Upper lobe of left lung (tissue), 6 donors: Measurements from ENCODE around the gene CNPY1. TPM values are rescaled to one million over a fixed set of nuclear protein-coding genes. Genes with fewer than 3 reads are reported as not detected.

Source experiments
- ATAC-seq, 2 donors: fragments of 200-7000 bp; cut with Tn5 transposase; one replicate each; pipeline ENCODE4 v1.9.1; 2022; ENCODE audit warnings: mild to moderate bottlenecking in 2 of 2, moderate library complexity in 2 of 2; ENCODE audit not compliant: low FRiP score in 2 of 2
- DNase-seq, 2 donors: peaks; one replicate each; pipeline ENCODE4 v3.0.0-alpha.2; 2019 to 2020
- H3K27ac ChIP-seq, 4 donors: fragments of 200-600 bp; sonication (generic); one replicate each; pipeline ENCODE4 v1.5.1; 2016 to 2019
- H3K27me3 ChIP-seq, 4 donors: fragments of 200-600 bp; sonication (generic); one replicate each; pipeline ENCODE4 v1.5.1; 2017 to 2019
- H3K36me3 ChIP-seq, 4 donors: fragments of 200-600 bp; sonication (generic); one replicate each; pipeline ENCODE4 v1.5.1; 2016 to 2019
- H3K4me1 ChIP-seq, 4 donors: fragments of 200-600 bp; sonication (generic); one replicate each; pipeline ENCODE4 v1.5.1; 2018 to 2019
- H3K4me3 ChIP-seq, 4 donors: fragments of 200-600 bp; sonication (generic); one replicate each; pipeline ENCODE4 v1.5.1; 2017 to 2019; ENCODE audit warnings: mild to moderate bottlenecking in 2 of 4, moderate library complexity in 1 of 4
- H3K9me3 ChIP-seq, 4 donors: fragments of 200-600 bp; sonication (generic); one replicate each; pipeline ENCODE4 v1.5.1; 2018 to 2019
- CTCF ChIP-seq, 6 experiments: fragments of 450-650 bp in 4 of 6; fragments of 200-600 bp in 2 of 6; sonication (generic) in 2 of 6; IDR thresholded peaks; one replicate each; pipeline ENCODE4 v1.5.1; 2016 to 2019; ENCODE audit warnings: antibody characterized with exemption in 6 of 6
- EP300 ChIP-seq, 4 donors: sonication (generic); formaldehyde crosslinking; IDR thresholded peaks; one replicate each; pipeline ENCODE4 v1.5.1; 2017; ENCODE audit warnings: antibody characterized with exemption in 4 of 4, control low read depth in 2 of 4
- POLR2A ChIP-seq, 4 donors: fragments of 450-650 bp; IDR thresholded peaks; one replicate each; pipeline ENCODE4 v1.5.1; 2016 to 2017; ENCODE audit warnings: antibody characterized with exemption in 4 of 4, mild to moderate bottlenecking in 2 of 4
- POLR2AphosphoS5 ChIP-seq, 2 donors: sonication (generic); formaldehyde crosslinking; IDR thresholded peaks; one replicate each; pipeline ENCODE4 v1.5.1; 2017; ENCODE audit warnings: antibody characterized with exemption in 2 of 2
- WGBS, 2 donors: methylation state at CpG; one replicate each; pipeline ENCODE4 v1.1.5; 2017 to 2018; 5-methylcytosine and 5-hydroxymethylcytosine counted together
- total RNA-seq, 6 donors: library from RNA; depleted of rRNA in 4 of 6; stranded (reverse); fragments of >200 nt in 4 of 6; gene quantifications; one replicate each; pipeline versions ENCODE4 v1.1.0 to v1.2.1, GENCODE V29; 2016 to 2021
- donor health status: DM: no; HTN: no; CAD: no; lungs with moderate emphysema.
- donor health status: DM: no; HTN: yes; CAD: no; lungs with severe emphysema.

Gene CNPY1
- total RNA-seq, 6 donors from 2014 or later = not detected

GRCh38 chr7:155584261-155584660, 37.9 kb upstream of the CNPY1 start:
- ATAC-seq (no peak), DNase-seq (no peak)
- Histone ChIP-seq H3K27me3 (no peaks in the 10 kb centered on the region), H3K9me3 (no peaks in the 10 kb centered on the region), H3K4me3 (no peak overlapping the region), H3K36me3 (no peaks in the 10 kb centered on the region), H3K27ac (no peak overlapping the region), H3K4me1 (peaks cover 0 to 11% (median 0%) of the 10 kb centered on the region in 4 donors)
- 84 to 94% methylated on average over 6 to 7 of the region's 7 CpGs for WGBS, 2 donors
- no peak for TF ChIP-seq EP300 (IDR thresholded peaks at IDR 0.05)
- no peak for TF ChIP-seq POLR2AphosphoS5 (IDR thresholded peaks at IDR 0.05)
- TF ChIP-seq POLR2A (IDR thresholded peaks at IDR 0.05) = no peak
- TF ChIP-seq CTCF (IDR thresholded peaks at IDR 0.05) = no peak

- no peaks in the 10 kb centered on the region for H3K36me3 ChIP-seq
- no peak overlapping the region for H3K4me3 ChIP-seq
- 70 to 89% methylated on average over 2 of the region's 3 CpGs for WGBS, 2 donors
- ATAC-seq = no peak
- no peaks in the 10 kb centered on the region for H3K9me3 ChIP-seq
- H3K27me3 ChIP-seq = no peaks in the 10 kb centered on the region
- no peak for DNase-seq
- TF ChIP-seq POLR2A (IDR thresholded peaks at IDR 0.05) = no peak
- no peak for TF ChIP-seq POLR2AphosphoS5 (IDR thresholded peaks at IDR 0.05)
- TF ChIP-seq EP300 (IDR thresholded peaks at IDR 0.05) = no peak
- no peak for TF ChIP-seq CTCF (IDR thresholded peaks at IDR 0.05)
- H3K4me1 ChIP-seq = peaks cover 0 to 11% (median 0%) of the 10 kb centered on the region in 4 donors
- no peak overlapping the region for H3K27ac ChIP-seq
Observed at GRCh38 chr7:155583636-155584035, 37.3 kb upstream of the CNPY1 start.

- no peak for TF ChIP-seq POLR2AphosphoS5 (IDR thresholded peaks at IDR 0.05)
- no peak for TF ChIP-seq POLR2A (IDR thresholded peaks at IDR 0.05)
- TF ChIP-seq EP300 (IDR thresholded peaks at IDR 0.05) = no peak
- TF ChIP-seq CTCF (IDR thresholded peaks at IDR 0.05) = no peak
- no peaks in the 10 kb centered on the region for H3K9me3 ChIP-seq
- ATAC-seq (no peak), DNase-seq (no peak)
- peaks cover 0 to 11% (median 0%) of the 10 kb centered on the region in 4 donors for H3K4me1 ChIP-seq
- H3K27ac ChIP-seq = no peak overlapping the region
- no peaks in the 10 kb centered on the region for H3K27me3 ChIP-seq
- H3K4me3 ChIP-seq = no peak overlapping the region
- 85 to 90% methylated on average over 8 to 9 of the region's 9 CpGs for WGBS, 2 donors
- no peaks in the 10 kb centered on the region for H3K36me3 ChIP-seq
Observed at GRCh38 chr7:155581954-155582353, 35.6 kb upstream of the CNPY1 start.

GRCh38 chr7:155581107-155581830, 34.9 kb upstream of the CNPY1 start:
- ATAC-seq (no peak), DNase-seq (no peak)
- no peak overlapping the region for H3K27ac ChIP-seq
- no peaks in the 10 kb centered on the region for H3K9me3 ChIP-seq
- H3K4me1 ChIP-seq = peaks cover 0 to 11% (median 0%) of the 10 kb centered on the region in 4 donors
- no peaks in the 10 kb centered on the region for H3K27me3 ChIP-seq
- no peaks in the 10 kb centered on the region for H3K36me3 ChIP-seq
- 58 to 68% methylated on average over 11 of the region's 11 CpGs for WGBS, 2 donors
- TF ChIP-seq EP300 (IDR thresholded peaks at IDR 0.05) = no peak
- no peak for TF ChIP-seq POLR2A (IDR thresholded peaks at IDR 0.05)
- TF ChIP-seq CTCF (IDR thresholded peaks at IDR 0.05) = no peak
- no peak for TF ChIP-seq POLR2AphosphoS5 (IDR thresholded peaks at IDR 0.05)
- H3K4me3 ChIP-seq = no peak overlapping the region

- ATAC-seq (no peak), DNase-seq (no peak)
- 42 to 52% methylated on average over 2 to 3 of the region's 3 CpGs for WGBS, 2 donors
- peaks cover 0 to 15% (median 0%) of the 10 kb centered on the region in 4 donors for H3K4me1 ChIP-seq
- H3K9me3 ChIP-seq = no peaks in the 10 kb centered on the region
- no peak overlapping the region for H3K27ac ChIP-seq
- H3K36me3 ChIP-seq = no peaks in the 10 kb centered on the region
- TF ChIP-seq EP300 (IDR thresholded peaks at IDR 0.05) (no peak), POLR2A (IDR thresholded peaks at IDR 0.05) (no peak), POLR2AphosphoS5 (IDR thresholded peaks at IDR 0.05) (no peak), CTCF (IDR thresholded peaks at IDR 0.05) (no peak)
- no peaks in the 10 kb centered on the region for H3K27me3 ChIP-seq
- no peak overlapping the region for H3K4me3 ChIP-seq
Observed at GRCh38 chr7:155580367-155580766, 34.0 kb upstream of the CNPY1 start.
